PC-3 (cell line): ENCODE data around the gene SSX1. TPM values are rescaled to one million over a fixed set of nuclear protein-coding genes. Genes with fewer than 3 reads are reported as not detected.
"Not testable (repeated sequence)": the region's sequence is repeated elsewhere in the genome, so short reads cannot be mapped to it uniquely, and the experiment has no call there.

Experiments used
- ATAC-seq: fragments of 200-7000 bp; cut with Tn5 transposase; 2 replicates; pipeline ENCODE4 v1.9.1; 2020; ENCODE audit warnings: mild to moderate bottlenecking, moderate library complexity
- Bru-seq: library from RNA; stranded (reverse); fragments of 400-500 nt; gene quantifications from one replicate; lab custom pipeline; 2021; lab: Mats Ljungman, UMichigan
- BruChase-seq, 2 experiments: library from RNA; stranded (reverse); fragments of 400-500 nt; gene quantifications; one replicate each; lab custom pipeline; 2021; lab: Mats Ljungman, UMichigan
- BruUV-seq: library from RNA; stranded (reverse); fragments of 400-500 nt; replicated peaks from 2 replicates; lab custom pipeline; 2021; lab: Mats Ljungman, UMichigan
- CTCF ChIA-PET: fragments of 300-600 bp; sonication (Branson Sonifier 250); formaldehyde crosslinking; loops from one replicate; lab custom pipeline; 2022; ENCODE audit warnings: antibody characterized with exemption; lab: Charles Lee
- POLR2A ChIA-PET: fragments of 300-600 bp; sonication (Branson Sonifier 250); formaldehyde crosslinking; loops from one replicate; lab custom pipeline; 2022; ENCODE audit warnings: antibody characterized with exemption; ENCODE audit not compliant: unreplicated experiment; lab: Charles Lee
- DNase-seq: peaks from one replicate; pipeline ENCODE4 v3.0.0-alpha.2; 2015
- H2AFZ ChIP-seq: fragments of 300-600 bp; sonication (generic); 2 replicates; pipeline ENCODE4 v1.6.0; 2016; ENCODE audit warnings: antibody characterized with exemption, low read length
- H3F3A ChIP-seq: fragments of 300-600 bp; sonication (generic); one replicate; pipeline ENCODE4 v1.6.0; 2017; ENCODE audit warnings: antibody characterized with exemption, low read length, control low read depth, mild to moderate bottlenecking; ENCODE audit not compliant: unreplicated experiment
- H3K27ac ChIP-seq: fragments of 300-600 bp; sonication (generic); 2 replicates; pipeline ENCODE4 v1.5.1; 2016; ENCODE audit warnings: mild to moderate bottlenecking, low read length
- H3K27me3 ChIP-seq: fragments of 300-600 bp; sonication (generic); 2 replicates; pipeline ENCODE4 v1.6.1; 2016; ENCODE audit warnings: low read length, mixed read lengths
- H3K36me3 ChIP-seq: fragments of 300-600 bp; sonication (generic); 2 replicates; pipeline ENCODE4 v1.6.1; 2016; ENCODE audit warnings: low read depth, mixed run types, low read length, mixed read lengths
- H3K4me1 ChIP-seq: fragments of 300-600 bp; sonication (generic); 2 replicates; pipeline ENCODE4 v1.5.1; 2016; ENCODE audit warnings: low read length; ENCODE audit not compliant: insufficient read depth
- H3K4me2 ChIP-seq: fragments of 300-600 bp; sonication (generic); 2 replicates; pipeline ENCODE4 v1.6.0; 2016; ENCODE audit warnings: low read length
- H3K4me3 ChIP-seq: fragments of 300-600 bp; sonication (generic); 2 replicates; pipeline ENCODE4 v1.5.1; 2016; ENCODE audit warnings: mild to moderate bottlenecking, low read length, mixed read lengths
- H3K79me2 ChIP-seq: fragments of 300-600 bp; sonication (generic); 2 replicates; pipeline ENCODE4 v1.6.1; 2017; ENCODE audit warnings: low read length, mixed read lengths
- H3K9ac ChIP-seq: fragments of 300-600 bp; sonication (generic); 2 replicates; pipeline ENCODE4 v1.6.0; 2016; ENCODE audit warnings: mild to moderate bottlenecking, low read length
- H3K9me2 ChIP-seq: fragments of 300-600 bp; sonication (generic); replicated peaks from 2 replicates; pipeline ENCODE4 v1.6.1; 2016; ENCODE audit warnings: mixed run types, low read length, mixed read lengths
- H3K9me3 ChIP-seq: fragments of 300-600 bp; sonication (generic); 2 replicates; pipeline ENCODE4 v1.6.1; 2016; ENCODE audit warnings: low read length, mixed read lengths
- H4K20me1 ChIP-seq: fragments of 300-600 bp; sonication (generic); 2 replicates; pipeline ENCODE4 v1.6.1; 2016; ENCODE audit warnings: low read length, mixed read lengths
- intact Hi-C: fragments of 100-400 bp; cut with micrococcal nuclease; formaldehyde crosslinking; loops from 2 replicates; pipeline ENCODE4 v1.9.0; 2023
- long read RNA-seq: library from polyadenylated mRNA; unstranded; transcript quantifications from one replicate; pipeline ENCODE4 v2.0.0, GENCODE V29; 2021; ENCODE audit not compliant: unreplicated experiment
- total RNA-seq: library from RNA; depleted of rRNA; stranded (reverse); fragments of >200 nt; gene quantifications from 2 replicates; pipeline ENCODE4 v1.2.3, GENCODE V29; 2014; rRNA removed

Gene SSX1
- total RNA-seq, result not detected in 2 replicates
- Bru-seq, nascent RNA, result percentile 14 among the genes with signal in this experiment
- percentile 10 among the genes with signal in this experiment for BruChase-seq, experiment 1, labeled RNA remaining after a 6-hour chase
- BruChase-seq, experiment 2, labeled RNA remaining after a 2-hour chase, result percentile 10 among the genes with signal in this experiment
- long read RNA-seq, result 0 reads

- H3K9me3 ChIP-seq, BruUV-seq, H3K27ac ChIP-seq, H2AFZ ChIP-seq, intact Hi-C loops, H3K9ac ChIP-seq, H3F3A ChIP-seq, CTCF ChIA-PET, H3K4me2 ChIP-seq, POLR2A ChIA-PET, DNase-seq, H3K9me2 ChIP-seq, H3K79me2 ChIP-seq, H3K4me3 ChIP-seq, H3K4me1 ChIP-seq, ATAC-seq, H3K36me3 ChIP-seq, H4K20me1 ChIP-seq, H3K27me3 ChIP-seq: not testable (repeated sequence)
Observed at GRCh38 chrX:48255062-48255796, at the start of gene SSX1. Gene SSX1 (plus strand): TSS chrX:48255392. CDS start chrX:48257242, 1,850 bp downstream.

- CTCF ChIA-PET, BruUV-seq, H3K9me3 ChIP-seq, H3K4me2 ChIP-seq, intact Hi-C loops, H3K27ac ChIP-seq, H3K4me1 ChIP-seq, H3K4me3 ChIP-seq, H3K27me3 ChIP-seq, DNase-seq, H3K9me2 ChIP-seq, H3F3A ChIP-seq, H4K20me1 ChIP-seq, ATAC-seq, POLR2A ChIA-PET, H3K9ac ChIP-seq, H3K79me2 ChIP-seq, H2AFZ ChIP-seq, H3K36me3 ChIP-seq: not testable (repeated sequence)
Observed at GRCh38 chrX:48214341-48214740, 40.9 kb upstream of the SSX1 start.

GRCh38 chrX:48224196-48224595, 31.0 kb upstream of the SSX1 start:
- intact Hi-C loops, H3K79me2 ChIP-seq, H3K4me3 ChIP-seq, H3K9ac ChIP-seq, H3K9me2 ChIP-seq, POLR2A ChIA-PET, DNase-seq, H3K27me3 ChIP-seq, CTCF ChIA-PET, ATAC-seq, H3K36me3 ChIP-seq, H4K20me1 ChIP-seq, H3K4me2 ChIP-seq, H2AFZ ChIP-seq, H3F3A ChIP-seq, H3K4me1 ChIP-seq, H3K27ac ChIP-seq, H3K9me3 ChIP-seq, BruUV-seq: not testable (repeated sequence)

GRCh38 chrX:48252945-48253344, 2.2 kb upstream of the SSX1 start:
- H3K9me3 ChIP-seq, H3K9ac ChIP-seq, H3K4me2 ChIP-seq, H3F3A ChIP-seq, H4K20me1 ChIP-seq, intact Hi-C loops, CTCF ChIA-PET, ATAC-seq, H3K79me2 ChIP-seq, H2AFZ ChIP-seq, POLR2A ChIA-PET, BruUV-seq, H3K27ac ChIP-seq, H3K27me3 ChIP-seq, H3K4me3 ChIP-seq, H3K9me2 ChIP-seq, DNase-seq, H3K4me1 ChIP-seq, H3K36me3 ChIP-seq: not testable (repeated sequence)

GRCh38 chrX:48274365-48274764, 19.2 kb downstream of the SSX1 start:
- H3K36me3 ChIP-seq, DNase-seq, H3K79me2 ChIP-seq, BruUV-seq, H3F3A ChIP-seq, H3K4me1 ChIP-seq, CTCF ChIA-PET, H3K9me2 ChIP-seq, intact Hi-C loops, H2AFZ ChIP-seq, H3K4me3 ChIP-seq, H3K27me3 ChIP-seq, ATAC-seq, H4K20me1 ChIP-seq, H3K9ac ChIP-seq, H3K27ac ChIP-seq, H3K9me3 ChIP-seq, H3K4me2 ChIP-seq, POLR2A ChIA-PET: not testable (repeated sequence)
